Naive B cell (primary cell): ENCODE results near the gene DIP2C. TPM values are rescaled to one million over a fixed set of nuclear protein-coding genes. Genes with fewer than 3 reads are reported as not detected.

Source experiments
- ATAC-seq, 2 donors: fragments of 150-1000 bp; cut with Tn5 transposase; 2 replicates each; pipeline ENCODE4 v1.10.0; 2021; ENCODE audit warnings: low read depth in 2 of 2, mild to moderate bottlenecking in 2 of 2, moderate library complexity in 2 of 2
- DNase-seq: peaks from one replicate; pipeline ENCODE4 v3.0.0; 2022
- H3K27ac Mint-ChIP-seq, 6 donors: one replicate each; pipeline ENCODE4 v1.8.0; 2020 to 2022; ENCODE audit warnings: mild to moderate bottlenecking in 6 of 6, mixed read lengths in 6 of 6, moderate library complexity in 5 of 6, inconsistent platforms in 2 of 6
- H3K27me3 Mint-ChIP-seq, 3 donors: one replicate each; pipeline ENCODE4 v1.8.0; 2021 to 2022; ENCODE audit warnings: mixed read lengths in 3 of 3, mild to moderate bottlenecking in 1 of 3
- H3K36me3 Mint-ChIP-seq, 2 donors: one replicate each; pipeline ENCODE4 v1.8.0; 2020 to 2022; ENCODE audit warnings: mixed read lengths in 2 of 2, inconsistent platforms in 1 of 2, mild to moderate bottlenecking in 1 of 2
- H3K4me1 Mint-ChIP-seq, 3 donors: one replicate each; pipeline ENCODE4 v1.8.0; 2020 to 2022; ENCODE audit warnings: mixed read lengths in 3 of 3, inconsistent platforms in 1 of 3, mild to moderate bottlenecking in 1 of 3, moderate library complexity in 1 of 3
- H3K4me3 Mint-ChIP-seq, 8 donors: one replicate each; pipeline ENCODE4 v1.8.0; 2020 to 2022; ENCODE audit warnings: mild to moderate bottlenecking in 8 of 8, mixed read lengths in 8 of 8, moderate library complexity in 8 of 8, inconsistent platforms in 2 of 8
- H3K9me3 Mint-ChIP-seq, 7 donors: one replicate each; pipeline ENCODE4 v1.8.0; 2020 to 2022; ENCODE audit warnings: mixed read lengths in 7 of 7, mild to moderate bottlenecking in 5 of 7, inconsistent platforms in 2 of 7, moderate library complexity in 1 of 7
- polyA plus RNA-seq, 6 donors: library from polyadenylated mRNA; unstranded; fragments of 300-500 nt; fragmentation: Illumina TruSeq; gene quantifications; one replicate each; pipeline ENCODE4 v1.2.3, GENCODE V29; 2021; ENCODE audit warnings: low read depth in 6 of 6

The DIP2C gene
- polyA plus RNA-seq, 6 donors from 2014 or later, result 0.36 to 1.7 (median 0.78) TPM; not detected in 1

DNA sequence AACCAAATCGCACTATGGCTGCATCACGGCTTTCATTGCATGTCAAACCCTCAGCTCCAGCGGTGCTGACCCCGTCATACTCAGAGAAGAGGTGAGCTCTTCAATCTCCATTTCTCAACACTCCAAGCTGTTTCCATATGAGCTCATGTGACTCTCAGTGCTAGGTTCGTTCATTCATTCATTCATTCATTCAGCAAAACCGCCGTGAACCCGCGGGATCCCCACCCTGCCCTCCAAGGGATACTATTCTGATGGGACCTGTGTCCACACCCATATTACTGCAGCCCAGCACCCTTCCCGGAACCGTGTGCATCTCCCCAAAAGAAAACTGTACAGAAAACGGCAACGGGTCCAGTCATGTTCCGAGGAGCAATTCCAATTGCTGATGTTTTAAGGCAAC is 184.7 kb downstream of the DIP2C start:
- Mint-ChIP-seq H3K27ac (peak overlapping the region in 1 of 6 donors; percentile 12), H3K9me3 (peaks cover 0 to 2% (median 0%) of the 10 kb centered on the region in 7 donors), H3K36me3 (no peaks in the 10 kb centered on the region), H3K4me3 (no peak overlapping the region), H3K4me1 (peaks cover 6 to 15% (median 14%) of the 10 kb centered on the region in 3 donors), H3K27me3 (peaks cover 9 to 36% (median 28%) of the 10 kb centered on the region in 3 donors)
- no peak for ATAC-seq
- no peak for DNase-seq

GRCh38 chr10:504121-504611 is 185.3 kb downstream of the DIP2C start:
- H3K4me3 Mint-ChIP-seq, result no peak overlapping the region
- ATAC-seq, result no peak
- H3K27me3 Mint-ChIP-seq, result peaks cover 7 to 38% (median 29%) of the 10 kb centered on the region in 3 donors
- peaks cover 0 to 2% (median 0%) of the 10 kb centered on the region in 7 donors for H3K9me3 Mint-ChIP-seq
- no peak for DNase-seq
- peak overlapping the region in 1 of 6 donors; percentile 26 for H3K27ac Mint-ChIP-seq
- no peaks in the 10 kb centered on the region for H3K36me3 Mint-ChIP-seq
- H3K4me1 Mint-ChIP-seq, result peaks cover 6 to 15% (median 14%) of the 10 kb centered on the region in 3 donors

GRCh38 chr10:501596-501995 is 187.9 kb downstream of the DIP2C start:
- ATAC-seq (no peak), DNase-seq (no peak)
- Mint-ChIP-seq H3K9me3 (peaks cover 0 to 2% (median 0%) of the 10 kb centered on the region in 7 donors), H3K27ac (no peak overlapping the region), H3K4me3 (no peak overlapping the region), H3K4me1 (peaks cover 6 to 15% (median 10%) of the 10 kb centered on the region in 3 donors), H3K36me3 (no peaks in the 10 kb centered on the region), H3K27me3 (peaks cover 5 to 39% (median 30%) of the 10 kb centered on the region in 3 donors)

DNA sequence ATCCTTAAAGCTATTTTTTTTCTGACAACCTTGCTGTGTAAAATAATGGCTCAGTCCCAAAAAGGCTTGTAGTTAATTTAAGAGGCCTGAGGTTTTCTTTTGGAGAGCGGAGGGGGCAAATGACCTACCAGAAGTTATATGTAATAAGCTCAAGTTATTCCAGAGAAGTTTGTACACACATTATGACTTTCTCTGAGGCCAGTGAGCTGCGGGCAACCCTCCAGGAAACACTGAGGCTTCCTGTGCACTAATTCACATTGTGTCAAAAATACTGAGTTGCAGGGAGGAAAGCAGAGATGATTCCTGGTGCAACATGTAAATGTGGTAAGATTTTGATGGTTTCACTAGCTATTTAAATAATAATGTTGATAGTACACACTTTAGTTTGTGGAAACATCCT is 188.6 kb downstream of the DIP2C start:
- no peak overlapping the region for H3K4me3 Mint-ChIP-seq

DNA sequence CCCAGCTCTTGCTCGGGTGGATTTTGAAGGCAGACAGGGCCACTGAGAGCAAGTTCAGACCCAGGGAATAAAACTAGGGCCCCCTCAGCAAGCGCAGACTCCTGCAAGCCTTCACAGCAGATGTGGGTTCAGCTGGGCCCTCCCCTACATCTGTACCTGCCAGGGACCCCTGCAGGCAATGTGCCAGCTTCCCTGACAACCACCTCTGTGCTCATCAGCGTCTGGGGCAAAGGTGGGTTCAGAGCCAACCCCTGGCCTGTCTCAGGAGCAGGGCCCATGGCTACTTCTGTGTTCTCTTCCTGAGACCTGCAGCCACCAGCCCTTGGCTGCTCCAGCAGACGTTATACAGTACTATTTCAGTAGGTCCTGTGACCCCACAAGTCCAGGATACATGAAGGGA is 189.5 kb downstream of the DIP2C start:
- H3K27me3 Mint-ChIP-seq, result peaks cover 5 to 39% (median 30%) of the 10 kb centered on the region in 3 donors
- H3K4me1 Mint-ChIP-seq, result peaks cover 0 to 2% (median 0%) of the 10 kb centered on the region in 3 donors
- no peak for DNase-seq
- no peak overlapping the region for H3K4me3 Mint-ChIP-seq
- H3K9me3 Mint-ChIP-seq, result peaks cover 0 to under 1% (median 0%) of the 10 kb centered on the region in 7 donors
- no peak overlapping the region for H3K27ac Mint-ChIP-seq
- H3K36me3 Mint-ChIP-seq, result no peaks in the 10 kb centered on the region
- ATAC-seq, result no peak

More for the DNA sequence above, 188.6 kb downstream of the DIP2C start:
- H3K36me3 Mint-ChIP-seq, result no peaks in the 10 kb centered on the region
- peaks cover 0 to 2% (median 0%) of the 10 kb centered on the region in 7 donors for H3K9me3 Mint-ChIP-seq
- H3K4me1 Mint-ChIP-seq, result peaks cover 3 to 11% (median 6%) of the 10 kb centered on the region in 3 donors
- no peak overlapping the region for H3K27ac Mint-ChIP-seq
- ATAC-seq (no peak), DNase-seq (no peak)
- peaks cover 5 to 39% (median 30%) of the 10 kb centered on the region in 3 donors for H3K27me3 Mint-ChIP-seq

GRCh38 chr10:498760-499435 is 190.6 kb downstream of the DIP2C start:
- Mint-ChIP-seq H3K27me3 (peaks cover 10 to 39% (median 39%) of the 10 kb centered on the region in 3 donors), H3K4me3 (no peak overlapping the region), H3K36me3 (no peaks in the 10 kb centered on the region), H3K9me3 (peaks cover 0 to 2% (median 0%) of the 10 kb centered on the region in 7 donors), H3K4me1 (no peaks in the 10 kb centered on the region), H3K27ac (peak overlapping the region in 1 of 6 donors; percentile 33)
- DNase-seq (no peak), ATAC-seq (no peak)

- H3K4me3 Mint-ChIP-seq, result no peak overlapping the region
- no peak for ATAC-seq
These were observed 191.5 kb downstream of the DIP2C start for GRCh38 chr10:497898-498451.

GRCh38 chr10:497289-497688 is 192.2 kb downstream of the DIP2C start:
- no peak for ATAC-seq
- no peak overlapping the region for H3K4me3 Mint-ChIP-seq
- no peak overlapping the region for H3K27ac Mint-ChIP-seq
- peaks cover 0 to 2% (median 0%) of the 10 kb centered on the region in 7 donors for H3K9me3 Mint-ChIP-seq
- DNase-seq, result no peak
- H3K4me1 Mint-ChIP-seq, result no peaks in the 10 kb centered on the region
- peaks cover 16 to 44% (median 38%) of the 10 kb centered on the region in 3 donors for H3K27me3 Mint-ChIP-seq
- no peaks in the 10 kb centered on the region for H3K36me3 Mint-ChIP-seq

More at GRCh38 chr10:497898-498451, 191.5 kb downstream of the DIP2C start:
- peaks cover 10 to 44% (median 38%) of the 10 kb centered on the region in 3 donors for H3K27me3 Mint-ChIP-seq
- peaks cover 0 to 2% (median 0%) of the 10 kb centered on the region in 7 donors for H3K9me3 Mint-ChIP-seq
- H3K36me3 Mint-ChIP-seq, result no peaks in the 10 kb centered on the region
- DNase-seq, result no peak
- H3K4me1 Mint-ChIP-seq, result no peaks in the 10 kb centered on the region
- no peak overlapping the region for H3K27ac Mint-ChIP-seq

- Mint-ChIP-seq H3K36me3 (no peaks in the 10 kb centered on the region), H3K4me1 (no peaks in the 10 kb centered on the region), H3K4me3 (peak overlapping the region in 1 of 8 donors; percentile 9), H3K9me3 (peaks cover 0 to 2% (median 0%) of the 10 kb centered on the region in 7 donors), H3K27ac (no peak overlapping the region), H3K27me3 (peaks cover 21 to 46% (median 43%) of the 10 kb centered on the region in 3 donors)
- DNase-seq (no peak), ATAC-seq (no peak)
These were observed 194.9 kb downstream of the DIP2C start for GRCh38 chr10:494556-494955.

GRCh38 chr10:494149-494542 is 195.3 kb downstream of the DIP2C start:
- H3K4me1 Mint-ChIP-seq, result no peaks in the 10 kb centered on the region
- H3K27me3 Mint-ChIP-seq, result peaks cover 24 to 42% (median 39%) of the 10 kb centered on the region in 3 donors
- no peaks in the 10 kb centered on the region for H3K36me3 Mint-ChIP-seq
- DNase-seq (no peak), ATAC-seq (no peak)
- peaks cover 0 to 2% (median 0%) of the 10 kb centered on the region in 7 donors for H3K9me3 Mint-ChIP-seq
- no peak overlapping the region for H3K27ac Mint-ChIP-seq
- H3K4me3 Mint-ChIP-seq, result peak overlapping the region in 1 of 8 donors; percentile 9

DNA sequence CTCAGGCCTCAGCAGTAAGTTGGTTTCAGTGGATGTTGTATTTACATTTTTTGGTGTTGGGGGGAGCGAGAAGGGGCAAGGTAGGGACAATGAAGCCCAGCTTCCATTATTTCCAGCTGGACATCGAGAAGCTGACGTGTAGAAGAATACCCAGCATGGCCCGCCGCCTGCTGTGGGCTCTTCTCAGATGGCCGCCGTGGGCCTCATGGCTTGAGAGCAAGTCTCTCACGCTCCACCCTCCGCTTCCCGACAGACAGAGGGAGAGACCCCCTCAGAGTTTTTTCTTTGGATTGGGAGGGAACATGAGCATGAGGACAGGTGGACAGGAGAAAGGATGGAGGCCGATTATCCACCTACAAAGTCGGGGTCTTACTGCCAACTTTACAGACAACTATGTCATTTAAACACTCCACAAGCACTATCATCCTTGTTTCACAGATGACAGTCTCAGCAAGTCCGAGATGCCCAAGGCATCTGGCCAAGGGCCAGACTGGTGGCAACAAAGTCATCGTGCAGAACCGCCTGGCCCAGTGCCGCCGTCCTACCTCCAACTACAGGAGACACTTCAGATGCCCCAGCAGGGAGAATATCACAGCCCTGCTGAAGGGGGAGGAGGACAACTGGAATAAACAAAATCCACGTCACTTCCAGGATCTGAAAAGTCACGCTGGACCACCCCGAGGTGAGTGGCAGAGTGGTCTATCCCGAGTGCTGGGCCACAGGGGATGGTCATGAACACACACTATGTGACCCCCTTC is 195.9 kb downstream of the DIP2C start:
- ATAC-seq (no peak), DNase-seq (no peak)
- peaks cover 0 to 2% (median 0%) of the 10 kb centered on the region in 7 donors for H3K9me3 Mint-ChIP-seq
- peaks cover 26 to 36% (median 33%) of the 10 kb centered on the region in 3 donors for H3K27me3 Mint-ChIP-seq
- H3K4me3 Mint-ChIP-seq, result no peak overlapping the region
- no peaks in the 10 kb centered on the region for H3K36me3 Mint-ChIP-seq
- no peak overlapping the region for H3K27ac Mint-ChIP-seq
- no peaks in the 10 kb centered on the region for H3K4me1 Mint-ChIP-seq

DNA sequence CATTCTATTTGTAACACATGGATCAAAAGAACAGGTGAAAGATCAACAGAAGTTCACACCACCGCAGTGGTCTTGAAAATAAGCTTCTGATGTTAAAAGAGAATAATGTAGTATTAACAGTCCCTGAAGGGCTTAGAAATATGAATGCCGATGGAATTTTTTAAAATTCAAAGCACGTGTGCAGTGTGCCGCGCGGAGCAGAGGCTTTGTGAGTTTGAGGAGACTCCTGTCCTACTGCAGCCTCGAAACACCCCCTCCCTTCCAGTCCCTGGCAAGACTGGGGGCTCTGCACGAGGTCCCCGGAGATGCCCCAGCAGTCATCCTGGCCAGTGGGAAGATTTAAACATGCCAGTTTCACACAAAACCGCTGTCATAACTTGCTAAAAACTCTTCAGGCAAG is 196.6 kb downstream of the DIP2C start:
- H3K27me3 Mint-ChIP-seq, result peaks cover 26 to 30% (median 27%) of the 10 kb centered on the region in 3 donors
- H3K36me3 Mint-ChIP-seq, result no peaks in the 10 kb centered on the region
- ATAC-seq (no peak), DNase-seq (no peak)
- H3K27ac Mint-ChIP-seq, result no peak overlapping the region
- no peaks in the 10 kb centered on the region for H3K4me1 Mint-ChIP-seq
- H3K9me3 Mint-ChIP-seq, result peaks cover 0 to 2% (median 0%) of the 10 kb centered on the region in 7 donors
- H3K4me3 Mint-ChIP-seq, result no peak overlapping the region
